Brain pericyte (primary cell): ENCODE data around the gene NDN.
"Not testable (repeated sequence)": the region's sequence is repeated elsewhere in the genome, so short reads cannot be mapped to it uniquely, and the experiment has no call there.

Experiments
- DNase-seq: peaks from one replicate; pipeline ENCODE4 v3.0.0-alpha.2; 2012; ENCODE audit warnings: low read depth, low spot score

NDN gene

GRCh38 chr15:23687143-23687470, at the start of gene NDN:
NDN (minus strand) TSS chr15:23687305; CDS start chr15:23687217, 88 bp downstream.
- DNase-seq = no peak

GRCh38 chr15:23736033-23736673, 49.0 kb upstream of the NDN start:
- no peak for DNase-seq

GRCh38 chr15:23734862-23735261, 47.8 kb upstream of the NDN start:
- no peak for DNase-seq

GRCh38 chr15:23713874-23714656, 27.0 kb upstream of the NDN start:
- not testable (repeated sequence) for DNase-seq

GRCh38 chr15:23708332-23708731, 21.2 kb upstream of the NDN start:
- no peak for DNase-seq

GRCh38 chr15:23695282-23695681, 8.2 kb upstream of the NDN start:
- no peak for DNase-seq

GRCh38 chr15:23694592-23694991, 7.5 kb upstream of the NDN start:
- no peak for DNase-seq

GRCh38 chr15:23690450-23690852, 3.3 kb upstream of the NDN start:
- no peak for DNase-seq

- DNase-seq = no peak
Observed at GRCh38 chr15:23690015-23690414, 2.9 kb upstream of the NDN start.

- DNase-seq = no peak
Observed at GRCh38 chr15:23686466-23687142, 501 bp downstream of the NDN start.

- no peak for DNase-seq
Observed at GRCh38 chr15:23671481-23671880, 15.6 kb downstream of the NDN start.

GRCh38 chr15:23670970-23671369, 16.1 kb downstream of the NDN start:
- no peak for DNase-seq

GRCh38 chr15:23663232-23663631, 23.9 kb downstream of the NDN start:
- no peak for DNase-seq

- DNase-seq = no peak
Observed at GRCh38 chr15:23648920-23649515, 38.1 kb downstream of the NDN start.

GRCh38 chr15:23647421-23648370, 39.4 kb downstream of the NDN start, which contains the start of gene MAGEL2:
MAGEL2 (minus strand) TSS chr15:23647867; CDS start chr15:23647742, 125 bp downstream.
- DNase-seq = no peak

- no peak for DNase-seq
Observed at GRCh38 chr15:23647001-23647295, 40.2 kb downstream of the NDN start.

GRCh38 chr15:23646165-23647000, 40.7 kb downstream of the NDN start:
- DNase-seq = no peak

- DNase-seq = no peak
Observed at GRCh38 chr15:23645371-23646164, 41.5 kb downstream of the NDN start.

- DNase-seq = no peak
Observed at GRCh38 chr15:23644829-23645228, 42.3 kb downstream of the NDN start.
